HEK293T (cell line): Measurements from ENCODE around the gene CCDC195.

Source experiments
- ARNT ChIP-seq: fragments of 450-650 bp; IDR thresholded peaks from 2 replicates; pipeline ENCODE4 v1.6.1; 2017; ENCODE audit warnings: mild to moderate bottlenecking
- BHLHE40 ChIP-seq: fragments of 450-650 bp; IDR thresholded peaks from 2 replicates; pipeline ENCODE4 v1.6.1; 2016; ENCODE audit warnings: mild to moderate bottlenecking, moderate library complexity, borderline replicate concordance

GRCh38 chr2:224687156-224687555, 29.0 kb downstream of the CCDC195 start:
- TF ChIP-seq BHLHE40 (no peak), ARNT (no peak)
